ENCODE measurements around the gene SETD2. TPM values are rescaled to one million over a fixed set of nuclear protein-coding genes. Genes with fewer than 3 reads are reported as not detected.

Gene SETD2
- total and polyA plus RNA-seq, 2 experiments from 2014 or later, result 11.9 to 37.8 TPM

DNA sequence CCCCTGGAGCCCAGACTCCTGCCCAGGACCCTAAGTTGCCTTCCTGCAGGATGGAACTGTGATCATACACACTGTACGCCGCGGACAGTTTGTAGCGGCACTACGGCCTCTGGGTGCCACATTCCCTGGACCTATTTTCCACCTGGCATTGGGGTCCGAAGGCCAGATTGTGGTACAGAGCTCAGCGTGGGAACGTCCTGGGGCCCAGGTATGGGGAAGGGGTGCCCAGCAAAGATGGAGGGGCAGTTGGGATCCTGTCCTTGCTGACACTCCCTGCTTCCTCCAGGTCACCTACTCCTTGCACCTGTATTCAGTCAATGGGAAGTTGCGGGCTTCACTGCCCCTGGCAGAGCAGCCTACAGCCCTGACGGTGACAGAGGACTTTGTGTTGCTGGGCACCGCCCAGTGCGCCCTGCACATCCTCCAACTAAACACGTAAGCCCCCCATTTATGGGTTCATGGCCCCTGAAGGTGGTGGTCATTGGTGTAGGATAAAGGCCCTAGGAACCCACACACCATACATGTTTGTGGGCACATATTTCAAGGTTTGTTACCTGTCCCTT, 155.6 kb downstream of the SETD2 start:
- H3K4me1 ChIP-seq (ENCODE audit: insufficient read depth), result peaks cover 8% of the 10 kb centered on the region
- WGBS (ENCODE audit: low lambda C conversion rate, missing lambda C conversion rate), result 99% methylated on average over 13 of the region's 13 CpGs
- H3K36me3 ChIP-seq (replicated peaks; ENCODE audit: insufficient read depth, low read depth), result no peaks in the 10 kb centered on the region
- H2AFZ ChIP-seq, result no peak overlapping the region
- no peaks in the 10 kb centered on the region for H3K27me3 ChIP-seq
- no peaks in the 10 kb centered on the region for H4K20me1 ChIP-seq (ENCODE audit: insufficient read depth, poor library complexity, severe bottlenecking)
- TF ChIP-seq EZH2phosphoT487 (IDR thresholded peaks at IDR 0.05; ENCODE audit: low read depth, severe bottlenecking, unreplicated experiment) (no peak), CTCF (IDR thresholded peaks at IDR 0.05; ENCODE audit: poor library complexity) (no peak), EZH2 (IDR thresholded peaks at IDR 0.05; ENCODE audit: borderline replicate concordance) (no peak)
- H3K27ac ChIP-seq, result no peak overlapping the region
- no peak overlapping the region for H3K4me3 ChIP-seq
- H3K9me3 ChIP-seq (ENCODE audit: low read depth), result no peaks in the 10 kb centered on the region
- no peak for DNase-seq (ENCODE audit: low spot score)
- no peak overlapping the region for H3K4me2 ChIP-seq
- H3K79me2 ChIP-seq, result no peaks in the 10 kb centered on the region
- no peaks in the 10 kb centered on the region for H3K9me2 ChIP-seq (replicated peaks; ENCODE audit: insufficient read depth)

DNA sequence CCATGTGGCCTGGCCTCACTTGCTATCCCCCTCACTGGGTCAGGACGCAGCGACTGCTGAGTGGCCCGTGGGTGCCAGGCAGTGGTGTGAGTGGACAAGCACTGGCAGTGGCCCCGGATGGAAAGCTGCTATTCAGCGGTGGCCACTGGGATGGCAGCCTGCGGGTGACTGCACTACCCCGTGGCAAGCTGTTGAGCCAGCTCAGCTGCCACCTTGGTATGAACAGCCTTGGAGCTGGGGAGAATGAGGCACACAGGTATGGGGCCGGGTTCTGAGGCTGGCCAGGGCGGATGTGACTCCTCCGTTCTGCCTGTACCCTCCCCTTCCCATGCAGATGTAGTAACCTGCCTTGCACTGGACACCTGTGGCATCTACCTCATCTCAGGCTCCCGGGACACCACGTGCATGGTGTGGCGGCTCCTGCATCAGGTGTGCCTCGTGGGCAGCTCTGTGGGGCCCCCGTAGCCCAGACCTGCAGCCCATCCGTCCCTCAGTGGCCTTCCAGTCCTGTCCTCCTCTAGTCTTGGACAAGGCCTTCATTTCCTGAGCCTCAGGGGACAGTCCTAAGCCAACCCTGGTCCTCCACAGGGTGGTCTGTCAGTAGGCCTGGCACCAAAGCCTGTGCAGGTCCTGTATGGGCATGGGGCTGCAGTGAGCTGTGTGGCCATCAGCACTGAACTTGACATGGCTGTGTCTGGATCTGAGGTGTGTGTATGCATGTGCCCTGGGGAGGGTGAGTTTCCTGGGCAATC, 156.3 kb downstream of the SETD2 start:
- H3K36me3 ChIP-seq (replicated peaks; ENCODE audit: insufficient read depth, low read depth), result no peaks in the 10 kb centered on the region
- peaks cover 8% of the 10 kb centered on the region for H3K4me1 ChIP-seq (ENCODE audit: insufficient read depth)
- H3K9me3 ChIP-seq (ENCODE audit: low read depth), result no peaks in the 10 kb centered on the region
- H3K4me2 ChIP-seq, result no peak overlapping the region
- no peak overlapping the region for H3K4me3 ChIP-seq
- H3K79me2 ChIP-seq, result no peaks in the 10 kb centered on the region
- no peak for DNase-seq (ENCODE audit: low spot score)
- no peak for TF ChIP-seq EZH2 (IDR thresholded peaks at IDR 0.05; ENCODE audit: borderline replicate concordance)
- TF ChIP-seq EZH2phosphoT487 (IDR thresholded peaks at IDR 0.05; ENCODE audit: low read depth, severe bottlenecking, unreplicated experiment), result no peak
- no peak for TF ChIP-seq CTCF (IDR thresholded peaks at IDR 0.05; ENCODE audit: poor library complexity)
- H3K27me3 ChIP-seq, result no peaks in the 10 kb centered on the region
- 96% methylated on average over 16 of the region's 16 CpGs for WGBS (ENCODE audit: low lambda C conversion rate, missing lambda C conversion rate)
- no peaks in the 10 kb centered on the region for H3K9me2 ChIP-seq (replicated peaks; ENCODE audit: insufficient read depth)
- H2AFZ ChIP-seq, result no peak overlapping the region
- no peak overlapping the region for H3K27ac ChIP-seq
- no peaks in the 10 kb centered on the region for H4K20me1 ChIP-seq (ENCODE audit: insufficient read depth, poor library complexity, severe bottlenecking)

- Histone ChIP-seq H3K9me3 (ENCODE audit: low read depth) (no peaks in the 10 kb centered on the region), H3K4me2 (no peak overlapping the region), H3K4me3 (no peak overlapping the region), H3K36me3 (replicated peaks; ENCODE audit: insufficient read depth, low read depth) (no peaks in the 10 kb centered on the region), H3K79me2 (no peaks in the 10 kb centered on the region), H3K9me2 (replicated peaks; ENCODE audit: insufficient read depth) (no peaks in the 10 kb centered on the region), H3K27ac (no peak overlapping the region), H4K20me1 (ENCODE audit: insufficient read depth, poor library complexity, severe bottlenecking) (no peaks in the 10 kb centered on the region), H2AFZ (no peak overlapping the region), H3K4me1 (ENCODE audit: insufficient read depth) (peaks cover 8% of the 10 kb centered on the region), H3K27me3 (no peaks in the 10 kb centered on the region)
- 94% methylated on average over 2 of the region's 3 CpGs for WGBS (ENCODE audit: low lambda C conversion rate, missing lambda C conversion rate)
- DNase-seq (ENCODE audit: low spot score), result no peak
- TF ChIP-seq EZH2phosphoT487 (IDR thresholded peaks at IDR 0.05; ENCODE audit: low read depth, severe bottlenecking, unreplicated experiment) (no peak), EZH2 (IDR thresholded peaks at IDR 0.05; ENCODE audit: borderline replicate concordance) (no peak), CTCF (IDR thresholded peaks at IDR 0.05; ENCODE audit: poor library complexity) (no peak)
Measured at GRCh38 chr3:47007001-47007400, 156.9 kb downstream of the SETD2 start.
